ENCODE data around the gene ZNF407.

- TF ChIP-seq CTCF (IDR thresholded peaks at IDR 0.05; ENCODE audit: insufficient read depth, low read length, poor library complexity, severe bottlenecking) (no peak), EZH2phosphoT487 (conservative IDR thresholded peaks at IDR 0.05; ENCODE audit: low read length) (no peak)
Measured at GRCh38 chr18:75111760-75112159, 514.1 kb downstream of the ZNF407 start.
